ENCODE measurements around the gene SDK2. TPM values are rescaled to one million over a fixed set of nuclear protein-coding genes. Genes with fewer than 3 reads are reported as not detected.

The SDK2 gene
- polyA plus RNA-seq, 1 of the 3 experiments (the other 2 are of a cell fraction), result 0.02 TPM

GRCh38 chr17:73516431-73516830 is 127.8 kb downstream of the SDK2 start:
- H3K9ac ChIP-seq, result no peak overlapping the region
- POLR2A ChIA-PET, result no interaction called here
- 67% methylated on average over 11 of the region's 11 CpGs for WGBS (ENCODE audit: low lambda C conversion rate)
- H3K36me3 ChIP-seq (replicated peaks in 1 of 2; ENCODE audit: control insufficient read depth in 1 of 2, insufficient read depth in 2 of 2, low read length in 1 of 2), result no peaks in the 10 kb centered on the region
- no peaks in the 10 kb centered on the region for H4K20me1 ChIP-seq (ENCODE audit: insufficient read depth)
- H3K9me3 ChIP-seq, result no peaks in the 10 kb centered on the region
- H3F3A ChIP-seq (replicated peaks; ENCODE audit: insufficient read depth), result no peaks in the 10 kb centered on the region
- no peak for TF ChIP-seq TAF1 (IDR thresholded peaks at IDR 0.05; ENCODE audit: borderline replicate concordance, low read depth, low read length)
- H3K4me3 ChIP-seq (ENCODE audit: low read depth in 2 of 2, low read length in 1 of 2), result no peak overlapping the region
- no peak overlapping the region for H3K27ac ChIP-seq (ENCODE audit: low read depth in 2 of 2, low read length in 1 of 2)
- H3K4me2 ChIP-seq, result no peak overlapping the region
- H3K4me1 ChIP-seq (ENCODE audit: control insufficient read depth in 1 of 2, insufficient read depth in 2 of 2, low read depth in 1 of 2, low read length in 1 of 2), result peaks cover 0 to 7% of the 10 kb centered on the region in 2 experiments; a peak in 2 of 4 replicates
- DNase-seq, result no peak
- CTCF ChIA-PET, result interaction anchor here (1.0 to 1.1 kb wide), 3 partner anchors 9 to 133 kb away, joined by 3 read pairs; no protein-coding TSS in a partner anchor
- H2AFZ ChIP-seq (ENCODE audit: low read depth), result no peak overlapping the region
- no peaks in the 10 kb centered on the region; the same call in 1 of the 2 replicates for H3K9me2 ChIP-seq
- H3K79me2 ChIP-seq (ENCODE audit: insufficient read depth), result no peaks in the 10 kb centered on the region
- H3K27me3 ChIP-seq (ENCODE audit: insufficient read depth), result no peaks in the 10 kb centered on the region

- 44% methylated on average over 13 of the region's 13 CpGs for WGBS (ENCODE audit: low lambda C conversion rate)
- CTCF ChIA-PET, result interaction anchor here (1.0 to 3.3 kb wide), 6 partner anchors 9 to 85 kb away, joined by 4 to 13 read pairs (median 8); no protein-coding TSS in a partner anchor
- POLR2A ChIA-PET, result no interaction called here
Measured at GRCh38 chr17:73514146-73514863, 129.9 kb downstream of the SDK2 start.

More at GRCh38 chr17:73514146-73514863, 129.9 kb downstream of the SDK2 start:
- no peak for DNase-seq
- Histone ChIP-seq H3K36me3 (replicated peaks in 1 of 2; ENCODE audit: control insufficient read depth in 1 of 2, insufficient read depth in 2 of 2, low read length in 1 of 2) (no peaks in the 10 kb centered on the region), H3K4me1 (ENCODE audit: control insufficient read depth in 1 of 2, insufficient read depth in 2 of 2, low read depth in 1 of 2, low read length in 1 of 2) (peaks cover 0 to 12% of the 10 kb centered on the region in 2 experiments; a peak in 2 of 4 replicates), H3K9ac (no peak overlapping the region), H2AFZ (ENCODE audit: low read depth) (no peak overlapping the region), H3K9me2 (no peaks in the 10 kb centered on the region; the same call in 1 of the 2 replicates), H3K27me3 (ENCODE audit: insufficient read depth) (no peaks in the 10 kb centered on the region), H4K20me1 (ENCODE audit: insufficient read depth) (no peaks in the 10 kb centered on the region), H3K9me3 (no peaks in the 10 kb centered on the region), H3K79me2 (ENCODE audit: insufficient read depth) (no peaks in the 10 kb centered on the region), H3K4me2 (no peak overlapping the region), H3K4me3 (ENCODE audit: low read depth in 2 of 2, low read length in 1 of 2) (no peak overlapping the region), H3F3A (replicated peaks; ENCODE audit: insufficient read depth) (no peaks in the 10 kb centered on the region), H3K27ac (ENCODE audit: low read depth in 2 of 2, low read length in 1 of 2) (no peak overlapping the region)
- TF ChIP-seq EZH2phosphoT487 (IDR thresholded peaks at IDR 0.05; ENCODE audit: borderline replicate concordance, low read depth) (no peak), IRF3 (IDR thresholded peaks at IDR 0.05; ENCODE audit: low read depth, low read length) (no peak), MXI1 (IDR thresholded peaks at IDR 0.05; ENCODE audit: low read depth, low read length) (no peak), POLR2AphosphoS5 (IDR thresholded peaks at IDR 0.05; ENCODE audit: low read depth, low read length) (no peak), RFX5 (IDR thresholded peaks at IDR 0.05; ENCODE audit: low read length) (no peak), CHD2 (IDR thresholded peaks at IDR 0.05; ENCODE audit: low read length, partially characterized antibody) (no peak), MEF2A (IDR thresholded peaks at IDR 0.05; ENCODE audit: borderline replicate concordance, low read depth) (no peak)
- TF ChIP-seq, protein P1, sequence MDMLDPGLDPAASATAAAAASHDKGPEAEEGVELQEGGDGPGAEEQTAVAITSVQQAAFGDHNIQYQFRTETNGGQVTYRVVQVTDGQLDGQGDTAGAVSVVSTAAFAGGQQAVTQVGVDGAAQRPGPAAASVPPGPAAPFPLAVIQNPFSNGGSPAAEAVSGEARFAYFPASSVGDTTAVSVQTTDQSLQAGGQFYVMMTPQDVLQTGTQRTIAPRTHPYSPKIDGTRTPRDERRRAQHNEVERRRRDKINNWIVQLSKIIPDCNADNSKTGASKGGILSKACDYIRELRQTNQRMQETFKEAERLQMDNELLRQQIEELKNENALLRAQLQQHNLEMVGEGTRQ (IDR thresholded peaks at IDR 0.05; ENCODE audit: borderline replicate concordance, low read depth, low read length), result no peak
